ENCODE measurements around the gene PRIM2. TPM values are rescaled to one million over a fixed set of nuclear protein-coding genes. Genes with fewer than 3 reads are reported as not detected.
"Not testable (repeated sequence)": the region's sequence is repeated elsewhere in the genome, so short reads cannot be mapped to it uniquely, and the experiment has no call there.

The PRIM2 gene
- total RNA-seq, 1 experiment from 2014 or later, result 14.8 TPM

- DNase-seq (ENCODE audit: extremely low read depth, low read depth), result not testable (repeated sequence)
These were observed 35.2 kb downstream of the PRIM2 start for GRCh38 chr6:57352596-57352995.

GRCh38 chr6:57358319-57358718 is 40.9 kb downstream of the PRIM2 start:
- not testable (repeated sequence) for DNase-seq (ENCODE audit: extremely low read depth, low read depth)

- DNase-seq (ENCODE audit: extremely low read depth, low read depth), result not testable (repeated sequence)
These were observed 42.3 kb downstream of the PRIM2 start for GRCh38 chr6:57359766-57360165.

GRCh38 chr6:57362340-57362739 is 44.9 kb downstream of the PRIM2 start:
- DNase-seq (ENCODE audit: extremely low read depth, low read depth), result not testable (repeated sequence)

GRCh38 chr6:57365076-57365583 is 47.7 kb downstream of the PRIM2 start:
- DNase-seq (ENCODE audit: extremely low read depth, low read depth), result not testable (repeated sequence)

GRCh38 chr6:57368965-57369731 is 51.7 kb downstream of the PRIM2 start:
- DNase-seq (ENCODE audit: extremely low read depth, low read depth), result not testable (repeated sequence)

GRCh38 chr6:57371779-57372178 is 54.3 kb downstream of the PRIM2 start:
- DNase-seq (ENCODE audit: extremely low read depth, low read depth), result not testable (repeated sequence)

- DNase-seq (ENCODE audit: extremely low read depth, low read depth), result not testable (repeated sequence)
These were observed 57.3 kb downstream of the PRIM2 start for GRCh38 chr6:57374764-57375163.

- DNase-seq (ENCODE audit: extremely low read depth, low read depth), result not testable (repeated sequence)
These were observed 58.7 kb downstream of the PRIM2 start for GRCh38 chr6:57376083-57376482.

- not testable (repeated sequence) for DNase-seq (ENCODE audit: extremely low read depth, low read depth)
These were observed 71.7 kb downstream of the PRIM2 start for GRCh38 chr6:57389038-57389592.

- DNase-seq (ENCODE audit: extremely low read depth, low read depth), result not testable (repeated sequence)
These were observed 73.4 kb downstream of the PRIM2 start for GRCh38 chr6:57390818-57391217.

- not testable (repeated sequence) for DNase-seq (ENCODE audit: extremely low read depth, low read depth)
These were observed 74.6 kb downstream of the PRIM2 start for GRCh38 chr6:57392047-57392446.

- not testable (repeated sequence) for DNase-seq (ENCODE audit: extremely low read depth, low read depth)
These were observed 101.9 kb downstream of the PRIM2 start for GRCh38 chr6:57419341-57419740.

GRCh38 chr6:57421503-57421902 is 104.1 kb downstream of the PRIM2 start:
- no peak for DNase-seq (ENCODE audit: extremely low read depth, low read depth)

- no peak for DNase-seq (ENCODE audit: extremely low read depth, low read depth)
These were observed 106.0 kb downstream of the PRIM2 start for GRCh38 chr6:57423468-57423867.

- DNase-seq (ENCODE audit: extremely low read depth, low read depth), result not testable (repeated sequence)
These were observed 114.3 kb downstream of the PRIM2 start for GRCh38 chr6:57431742-57432141.

- no peak for DNase-seq (ENCODE audit: extremely low read depth, low read depth)
These were observed 114.7 kb downstream of the PRIM2 start for GRCh38 chr6:57432157-57432556.

- DNase-seq (ENCODE audit: extremely low read depth, low read depth), result no peak
These were observed 115.7 kb downstream of the PRIM2 start for GRCh38 chr6:57432919-57433684.

- DNase-seq (ENCODE audit: extremely low read depth, low read depth), result not testable (repeated sequence)
These were observed 116.4 kb downstream of the PRIM2 start for GRCh38 chr6:57433790-57434189.

- DNase-seq (ENCODE audit: extremely low read depth, low read depth), result no peak
These were observed 117.5 kb downstream of the PRIM2 start for GRCh38 chr6:57434944-57435343.

- no peak for DNase-seq (ENCODE audit: extremely low read depth, low read depth)
These were observed 118.2 kb downstream of the PRIM2 start for GRCh38 chr6:57435475-57436160.

All from NCI-H460 (cell line).